Activated CD8-positive, alpha-beta memory T cell treated with anti-CD3 and anti-CD28 coated beads, Interleukin-2, amount 10 ng/mL, durations not matched to agents 7 days and 5 days (primary cell): ENCODE results near the gene IFNGR1. TPM values are rescaled to one million over a fixed set of nuclear protein-coding genes. Genes with fewer than 3 reads are reported as not detected.

Source experiments
- ATAC-seq: fragments of 150-1000 bp; cut with Tn5 transposase; one replicate; pipeline ENCODE4 v1.10.0; 2021; ENCODE audit warnings: moderate library complexity
- CTCF ChIA-PET: fragments of 350-600 bp; sonication (Branson Sonifier 250); formaldehyde crosslinking; loops from one replicate; lab custom pipeline; 2021; ENCODE audit warnings: antibody characterized with exemption; lab: Charles Lee
- DNase-seq: peaks from one replicate; pipeline ENCODE4 v3.0.0-alpha.2; 2020
- H3K27ac Mint-ChIP-seq: one replicate; pipeline ENCODE4 v1.8.0; 2021; ENCODE audit warnings: mild to moderate bottlenecking, mixed read lengths
- H3K27me3 Mint-ChIP-seq: one replicate; pipeline ENCODE4 v1.8.0; 2021; ENCODE audit warnings: mixed read lengths
- H3K36me3 Mint-ChIP-seq: one replicate; pipeline ENCODE4 v1.8.0; 2021; ENCODE audit warnings: mild to moderate bottlenecking, mixed read lengths
- H3K4me1 Mint-ChIP-seq: one replicate; pipeline ENCODE4 v1.8.0; 2021; ENCODE audit warnings: mixed read lengths
- H3K4me3 Mint-ChIP-seq: one replicate; pipeline ENCODE4 v1.8.0; 2021; ENCODE audit warnings: mild to moderate bottlenecking, moderate library complexity, mixed read lengths
- H3K9me3 Mint-ChIP-seq: one replicate; pipeline ENCODE4 v1.8.0; 2022; ENCODE audit warnings: low read depth, mixed read lengths
- total RNA-seq, 2 experiments: library from RNA; stranded (reverse); gene quantifications; one replicate each; pipeline ENCODE4 v1.2.3, GENCODE V29; 2021

Gene IFNGR1
- total RNA-seq, 2 experiments from 2014 or later: 13.3 to 18.2 TPM

DNA sequence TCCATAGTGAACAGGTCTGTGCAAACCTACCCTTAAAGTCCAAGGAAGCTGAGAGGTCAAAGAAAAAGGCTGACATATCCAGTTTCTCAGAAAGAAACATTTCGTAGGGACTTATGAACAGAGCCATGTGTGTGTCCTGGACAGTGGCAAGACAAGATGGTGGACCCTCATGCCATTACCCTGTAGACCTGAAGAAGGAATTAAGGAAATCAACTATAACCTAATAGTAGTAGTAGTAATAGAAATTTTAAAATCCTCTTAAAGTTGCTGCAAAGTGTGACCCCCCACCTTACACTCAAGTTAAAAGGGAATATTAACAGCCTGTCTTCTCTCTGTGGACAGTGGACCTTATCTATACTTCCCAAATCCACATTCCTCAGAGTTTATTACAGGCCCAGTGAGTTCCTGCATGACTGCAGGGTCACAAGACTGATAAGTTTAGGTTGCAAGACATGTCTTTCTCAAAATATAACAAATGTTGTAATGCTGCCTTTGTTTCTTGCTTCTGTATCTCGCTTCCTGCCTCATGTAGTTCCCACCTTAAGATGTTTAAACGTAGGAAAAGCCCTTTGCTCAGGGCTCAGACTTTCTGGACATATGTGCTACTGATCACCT, 56.4 kb downstream of the IFNGR1 start:
- DNase-seq: no peak
- peaks cover 31% of the 10 kb centered on the region for H3K9me3 Mint-ChIP-seq
- no peak overlapping the region for H3K27ac Mint-ChIP-seq
- no peak for ATAC-seq
- peaks cover 23% of the 10 kb centered on the region for H3K4me1 Mint-ChIP-seq
- H3K36me3 Mint-ChIP-seq: peaks cover 45% of the 10 kb centered on the region
- peaks cover 35% of the 10 kb centered on the region for H3K27me3 Mint-ChIP-seq
- CTCF ChIA-PET: no interaction called here
- H3K4me3 Mint-ChIP-seq: no peak overlapping the region

DNA sequence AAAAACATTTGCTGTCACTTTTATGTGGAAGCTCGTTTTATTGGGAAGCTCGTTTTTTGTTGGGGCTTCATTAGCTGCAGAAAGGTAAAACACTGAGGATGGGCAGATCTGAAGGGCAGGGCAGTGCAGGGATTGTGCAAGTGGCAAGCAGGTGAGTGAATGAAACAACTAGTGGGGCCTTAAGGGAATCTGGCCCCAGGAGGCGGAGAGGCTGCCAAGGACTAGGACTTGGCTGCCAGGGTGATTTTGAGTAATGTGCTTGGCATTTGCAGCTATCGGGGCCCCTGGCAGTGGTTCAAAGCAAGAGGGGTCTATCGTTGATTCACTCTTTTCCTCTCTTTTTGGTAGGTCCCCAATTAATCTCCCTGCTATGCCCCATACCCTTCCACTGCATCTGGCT, 57.2 kb downstream of the IFNGR1 start:
- H3K27ac Mint-ChIP-seq: no peak overlapping the region
- CTCF ChIA-PET: interaction anchor here (1.0 kb wide), 1 partner anchor 38 kb away, joined by 3 read pairs; no protein-coding TSS in a partner anchor
- peaks cover 35% of the 10 kb centered on the region for H3K9me3 Mint-ChIP-seq
- H3K4me1 Mint-ChIP-seq: peaks cover 21% of the 10 kb centered on the region
- DNase-seq (no peak), ATAC-seq (no peak)
- H3K4me3 Mint-ChIP-seq: no peak overlapping the region
- peaks cover 53% of the 10 kb centered on the region for H3K36me3 Mint-ChIP-seq
- peaks cover 35% of the 10 kb centered on the region for H3K27me3 Mint-ChIP-seq

DNA sequence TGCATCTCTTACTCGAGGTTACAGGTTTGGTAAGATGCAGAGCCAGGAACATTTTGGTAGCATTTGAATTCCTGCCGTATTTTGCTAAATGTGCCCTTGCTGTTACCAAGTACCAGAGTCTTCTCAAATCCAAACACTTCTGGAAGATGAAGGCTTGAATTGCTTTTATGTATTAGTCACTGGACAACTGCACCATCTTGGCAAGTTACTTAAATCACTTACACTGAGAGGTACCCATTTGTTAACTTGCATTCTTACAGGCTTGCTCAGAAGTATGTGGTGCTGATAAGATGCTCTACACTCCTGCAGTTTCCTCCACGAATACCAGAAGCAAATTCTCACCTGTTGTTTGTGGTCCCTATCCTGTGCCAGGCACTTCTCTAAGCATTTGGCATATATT, 58.4 kb downstream of the IFNGR1 start:
- Mint-ChIP-seq H3K4me3 (no peak overlapping the region), H3K27ac (no peak overlapping the region), H3K4me1 (peaks cover 24% of the 10 kb centered on the region), H3K36me3 (peaks cover 58% of the 10 kb centered on the region), H3K27me3 (peaks cover 35% of the 10 kb centered on the region), H3K9me3 (peaks cover 35% of the 10 kb centered on the region)
- CTCF ChIA-PET: interaction anchor here (1.0 kb wide), 1 partner anchor 40 kb away, joined by 3 read pairs; no protein-coding TSS in a partner anchor
- no peak for ATAC-seq
- DNase-seq: no peak

DNA sequence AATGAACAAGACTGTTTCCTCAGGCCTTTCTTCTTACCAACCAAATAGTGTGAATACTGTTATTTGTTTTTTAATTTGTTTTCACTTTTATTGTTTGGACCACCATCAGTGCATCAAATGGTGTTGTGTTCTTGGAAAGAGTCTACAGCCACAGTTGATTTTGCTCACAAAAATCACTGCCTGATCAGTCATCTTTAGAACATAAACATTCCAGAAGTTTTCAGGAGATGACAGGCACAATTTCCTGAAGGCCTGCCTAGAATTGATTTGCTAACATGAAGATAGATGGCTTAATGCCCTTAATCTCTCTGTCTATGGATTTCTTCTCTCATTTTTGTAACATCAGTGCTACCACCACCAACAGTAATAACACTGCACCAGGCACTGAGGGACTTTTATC, 59.3 kb downstream of the IFNGR1 start:
- CTCF ChIA-PET: no interaction called here
- ATAC-seq (no peak), DNase-seq (no peak)
- H3K36me3 Mint-ChIP-seq: peaks cover 59% of the 10 kb centered on the region
- peaks cover 36% of the 10 kb centered on the region for H3K9me3 Mint-ChIP-seq
- peaks cover 35% of the 10 kb centered on the region for H3K27me3 Mint-ChIP-seq
- H3K27ac Mint-ChIP-seq: no peak overlapping the region
- peaks cover 20% of the 10 kb centered on the region for H3K4me1 Mint-ChIP-seq
- no peak overlapping the region for H3K4me3 Mint-ChIP-seq

DNA sequence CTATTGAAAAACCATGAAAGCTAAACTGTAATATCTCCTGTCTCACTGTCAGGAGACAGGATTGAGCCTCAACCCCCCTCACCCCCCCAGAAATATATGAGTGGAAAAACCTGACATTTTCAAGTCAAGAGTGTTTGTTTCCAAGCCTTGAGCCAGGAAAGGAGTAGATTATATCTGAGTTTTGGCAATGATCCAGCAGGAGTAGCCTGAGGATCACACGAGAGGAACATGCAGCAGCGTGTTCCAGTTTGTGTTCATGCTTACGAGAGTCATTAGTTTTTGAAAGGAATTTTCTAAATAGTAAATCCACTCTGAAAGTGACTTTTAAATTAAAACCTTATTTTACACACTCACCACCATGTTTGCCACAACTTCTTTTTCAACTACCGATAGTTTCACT, 61.6 kb downstream of the IFNGR1 start:
- Mint-ChIP-seq H3K4me3 (no peak overlapping the region), H3K27me3 (peaks cover 34% of the 10 kb centered on the region), H3K4me1 (peaks cover 17% of the 10 kb centered on the region), H3K27ac (no peak overlapping the region), H3K9me3 (peaks cover 27% of the 10 kb centered on the region), H3K36me3 (peaks cover 47% of the 10 kb centered on the region)
- DNase-seq (no peak), ATAC-seq (no peak)
- CTCF ChIA-PET: no interaction called here

DNA sequence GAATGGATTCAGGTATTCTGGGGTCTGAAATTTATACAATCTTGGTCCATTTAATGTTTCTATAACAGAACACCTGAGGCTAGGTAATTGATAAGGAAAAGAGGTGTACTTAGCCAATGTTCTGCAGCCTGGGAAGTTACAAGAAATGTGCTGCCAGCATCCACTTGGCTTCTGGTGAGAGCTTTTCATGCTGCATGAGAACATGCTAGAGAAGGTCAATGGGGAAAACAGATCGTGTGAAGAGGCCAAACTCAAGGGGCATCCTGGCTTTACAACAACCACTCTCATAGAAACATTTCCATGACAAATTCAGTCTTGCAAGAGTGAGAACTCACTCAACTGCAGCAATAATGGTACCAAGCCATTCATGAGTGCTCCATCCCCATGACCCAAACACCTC, 62.5 kb downstream of the IFNGR1 start:
- CTCF ChIA-PET: interaction anchor here (1.6 kb wide), 1 partner anchor 9 kb away, joined by 4 read pairs; no protein-coding TSS in a partner anchor
- peaks cover 17% of the 10 kb centered on the region for H3K4me1 Mint-ChIP-seq
- H3K9me3 Mint-ChIP-seq: peaks cover 25% of the 10 kb centered on the region
- ATAC-seq (no peak), DNase-seq (no peak)
- H3K27me3 Mint-ChIP-seq: peaks cover 30% of the 10 kb centered on the region
- no peak overlapping the region for H3K27ac Mint-ChIP-seq
- H3K36me3 Mint-ChIP-seq: peaks cover 42% of the 10 kb centered on the region
- H3K4me3 Mint-ChIP-seq: no peak overlapping the region

DNA sequence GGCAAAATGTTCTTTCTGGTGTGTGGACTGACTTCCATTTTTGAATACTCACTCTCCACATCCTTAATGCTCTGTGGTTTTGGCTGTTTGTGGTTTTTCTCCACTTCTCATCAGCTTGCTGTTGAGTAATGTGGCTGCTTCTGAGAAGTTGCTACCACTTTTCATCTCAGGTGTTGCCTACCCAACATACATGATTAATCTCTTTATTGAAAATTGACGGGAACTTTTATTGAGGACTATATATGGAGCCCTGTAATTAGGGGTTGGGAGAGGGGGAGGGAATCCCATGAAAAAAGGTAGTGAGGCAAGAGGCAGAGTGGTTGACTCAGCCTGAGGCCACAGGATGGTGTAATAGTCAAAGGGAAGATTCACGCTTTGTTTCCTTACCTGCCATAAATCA, 63.4 kb downstream of the IFNGR1 start:
- CTCF ChIA-PET: interaction anchor here (0.8 to 1.6 kb wide), 2 partner anchors 9 to 53 kb away, joined by 3 to 4 read pairs; no protein-coding TSS in a partner anchor
- ATAC-seq (peak; percentile 91), DNase-seq (peak; percentile 76)
- peak overlapping the region; percentile 80 for H3K27ac Mint-ChIP-seq
- peak overlapping the region; percentile 40 for H3K4me3 Mint-ChIP-seq
- H3K27me3 Mint-ChIP-seq: peaks cover 24% of the 10 kb centered on the region
- peaks cover 17% of the 10 kb centered on the region for H3K4me1 Mint-ChIP-seq
- H3K36me3 Mint-ChIP-seq: peaks cover 47% of the 10 kb centered on the region
- peaks cover 25% of the 10 kb centered on the region for H3K9me3 Mint-ChIP-seq

DNA sequence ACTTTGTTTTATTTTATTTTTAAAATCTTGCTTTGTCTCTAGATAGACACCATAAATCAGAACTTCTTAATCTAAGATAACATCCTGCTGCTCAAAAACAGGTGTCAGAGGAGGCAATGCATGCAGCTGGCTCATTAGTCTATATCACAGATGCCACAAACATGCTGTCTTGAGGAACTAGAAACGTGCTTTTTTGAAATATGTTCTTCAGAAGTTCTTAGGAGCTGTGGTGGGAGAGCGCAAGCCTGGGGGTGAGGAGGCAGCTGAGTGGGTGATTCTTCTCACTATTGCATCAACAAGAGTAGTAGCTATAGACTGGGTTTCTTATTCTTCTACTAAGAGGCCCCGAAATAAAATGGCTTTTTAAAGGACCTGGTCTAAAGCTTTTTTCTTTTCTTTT, 69.1 kb downstream of the IFNGR1 start:
- CTCF ChIA-PET: interaction anchor here (1.0 kb wide), 1 partner anchor 19 kb away, joined by 6 read pairs; no protein-coding TSS in a partner anchor

DNA sequence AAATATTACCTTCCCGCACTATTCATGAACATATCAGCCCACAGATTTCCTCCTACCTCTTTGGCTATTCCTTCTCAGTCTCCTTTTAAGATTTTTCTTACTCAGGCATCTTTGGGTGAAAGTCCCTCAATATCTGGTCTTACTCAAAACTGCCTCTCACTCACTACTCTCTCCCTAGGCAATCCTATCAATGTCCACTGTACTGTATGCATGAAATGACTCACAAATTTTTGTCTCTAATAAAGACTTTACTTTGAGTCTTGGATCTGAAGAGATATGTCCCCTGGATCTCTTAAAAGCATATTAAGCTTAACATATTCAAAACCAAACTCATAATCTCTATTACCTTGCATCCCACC, 70.2 kb downstream of the IFNGR1 start:
- CTCF ChIA-PET: no interaction called here
- no peak overlapping the region for H3K4me3 Mint-ChIP-seq
- DNase-seq (no peak), ATAC-seq (no peak)
- peaks cover 20% of the 10 kb centered on the region for H3K36me3 Mint-ChIP-seq
- no peaks in the 10 kb centered on the region for H3K4me1 Mint-ChIP-seq
- H3K9me3 Mint-ChIP-seq: peaks cover 6% of the 10 kb centered on the region
- peaks cover 20% of the 10 kb centered on the region for H3K27me3 Mint-ChIP-seq
- H3K27ac Mint-ChIP-seq: no peak overlapping the region

More for the DNA sequence above, 69.1 kb downstream of the IFNGR1 start:
- Mint-ChIP-seq H3K27ac (no peak overlapping the region), H3K36me3 (peaks cover 22% of the 10 kb centered on the region), H3K27me3 (peaks cover 16% of the 10 kb centered on the region), H3K4me1 (peaks cover 4% of the 10 kb centered on the region), H3K4me3 (no peak overlapping the region), H3K9me3 (peaks cover 6% of the 10 kb centered on the region)
- ATAC-seq (no peak), DNase-seq (no peak)

DNA sequence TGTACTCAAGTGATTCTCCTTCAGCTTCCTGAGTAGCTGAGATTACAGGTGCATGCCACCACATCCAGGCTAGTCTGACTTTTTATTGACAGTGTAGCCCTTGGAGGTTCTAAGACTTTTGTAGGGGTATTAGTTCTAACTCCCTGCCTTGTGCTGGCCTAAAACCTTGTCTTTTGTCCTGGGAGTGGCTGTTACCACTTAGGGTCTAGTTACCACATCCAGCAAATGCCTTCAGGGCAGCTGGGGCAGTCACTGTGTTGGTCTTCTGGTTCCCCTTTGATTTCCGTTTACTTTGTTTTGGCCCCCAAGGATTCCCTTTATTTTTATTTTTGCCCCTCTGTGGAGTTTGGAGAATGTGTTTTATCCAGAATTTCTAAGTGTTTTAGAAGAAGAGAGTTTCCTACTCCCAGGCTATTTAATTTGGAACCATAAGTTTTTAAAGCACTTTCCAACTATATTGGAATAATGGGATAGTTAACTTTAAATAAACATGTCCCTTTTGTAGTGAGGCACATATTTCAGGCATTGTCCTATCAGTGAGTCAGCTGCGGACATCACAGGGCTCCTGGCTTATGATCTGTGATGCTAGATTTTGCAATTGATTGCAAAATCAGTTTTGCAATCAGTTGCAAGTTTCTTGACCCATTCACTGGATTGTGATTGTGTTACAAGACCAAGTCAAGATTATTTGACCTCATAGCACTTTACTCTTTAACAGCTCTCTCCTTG, 70.7 kb downstream of the IFNGR1 start:
- DNase-seq (no peak), ATAC-seq (no peak)
- CTCF ChIA-PET: no interaction called here
- Mint-ChIP-seq H3K27ac (no peak overlapping the region), H3K4me1 (no peaks in the 10 kb centered on the region), H3K36me3 (peaks cover 17% of the 10 kb centered on the region), H3K4me3 (no peak overlapping the region), H3K27me3 (peaks cover 20% of the 10 kb centered on the region), H3K9me3 (peaks cover 6% of the 10 kb centered on the region)

Other genes starting within 250 kb of the IFNGR1 start
- not detected for gene IL20RA, start 174.4 kb downstream of the IFNGR1 start, total RNA-seq
- not detected for gene IL22RA2, start 45.7 kb downstream of the IFNGR1 start, total RNA-seq